ENCODE measurements around the gene GLOD4. TPM values are rescaled to one million over a fixed set of nuclear protein-coding genes. Genes with fewer than 3 reads are reported as not detected.

The GLOD4 gene
- total RNA-seq, 1 donor from 2014 or later: 56.6 TPM

- intact Hi-C loops (cut with micrococcal nuclease): no loop called here
Observed at GRCh38 chr17:744937-745336, 37.1 kb downstream of the GLOD4 start.

GRCh38 chr17:743139-743538 lies 38.9 kb downstream of the GLOD4 start:
- intact Hi-C loops (cut with micrococcal nuclease): no loop called here

- intact Hi-C loops (cut with micrococcal nuclease): no loop called here
Observed at GRCh38 chr17:742147-742793, 39.8 kb downstream of the GLOD4 start.

- intact Hi-C loops (cut with micrococcal nuclease): loop anchor here (1.0 kb wide), 1 partner anchor 12 kb away; the partner anchor contains the start of gene GEMIN4
Observed at GRCh38 chr17:740240-741017, 41.7 kb downstream of the GLOD4 start.

GRCh38 chr17:737561-738113 lies 44.4 kb downstream of the GLOD4 start:
- intact Hi-C loops (cut with micrococcal nuclease): no loop called here

- intact Hi-C loops (cut with micrococcal nuclease): loop anchor here (1.0 to 5.0 kb wide), 3 partner anchors 19 to 264 kb away; partner anchors contain the start of genes GEMIN4, TIMM22 and VPS53
Observed at GRCh38 chr17:733743-734142, 48.3 kb downstream of the GLOD4 start.

- intact Hi-C loops (cut with micrococcal nuclease): loop anchor here (1.0 to 5.0 kb wide), 3 partner anchors 19 to 264 kb away; partner anchors contain the start of genes GEMIN4, TIMM22 and VPS53
Observed at GRCh38 chr17:732902-733720, 49.0 kb downstream of the GLOD4 start.

- intact Hi-C loops (cut with micrococcal nuclease): loop anchor here (5.0 kb wide), 1 partner anchor 265 kb away; the partner anchor contains the start of gene TIMM22
Observed at GRCh38 chr17:732067-732901, 49.8 kb downstream of the GLOD4 start, which contains the start of gene TLCD3A. Gene TLCD3A (plus strand): TSS chr17:732596. CDS start chr17:732648, 52 bp downstream.

GRCh38 chr17:731644-732066 lies 50.4 kb downstream of the GLOD4 start:
- intact Hi-C loops (cut with micrococcal nuclease): loop anchor here (5.0 kb wide), 1 partner anchor 266 kb away; the partner anchor contains the start of gene TIMM22

GRCh38 chr17:728911-729310 lies 53.2 kb downstream of the GLOD4 start:
- intact Hi-C loops (cut with micrococcal nuclease): no loop called here

GRCh38 chr17:726271-726919 lies 55.7 kb downstream of the GLOD4 start:
- intact Hi-C loops (cut with micrococcal nuclease): no loop called here

GRCh38 chr17:725746-726145 lies 56.3 kb downstream of the GLOD4 start:
- intact Hi-C loops (cut with micrococcal nuclease): no loop called here

GRCh38 chr17:725084-725483 lies 57.0 kb downstream of the GLOD4 start:
- intact Hi-C loops (cut with micrococcal nuclease): no loop called here

- intact Hi-C loops (cut with micrococcal nuclease): no loop called here
Observed at GRCh38 chr17:721540-721937, 60.5 kb downstream of the GLOD4 start.

- intact Hi-C loops (cut with micrococcal nuclease): no loop called here
Observed at GRCh38 chr17:720706-721539, 61.2 kb downstream of the GLOD4 start.

GRCh38 chr17:718075-718474 lies 64.0 kb downstream of the GLOD4 start:
- intact Hi-C loops (cut with micrococcal nuclease): no loop called here
